Loucy (cell line): Measurements from ENCODE around the gene CD79B.

Source experiments
- CTCF ChIP-seq: fragments of 200-600 bp; sonication (generic); conservative IDR thresholded peaks from 2 replicates; pipeline ENCODE4 v1.5.1; 2014; ENCODE audit warnings: mild to moderate bottlenecking, antibody characterized with exemption, low read length
- EZH2phosphoT487 ChIP-seq: fragments of 200-600 bp; IDR thresholded peaks from 2 replicates; pipeline ENCODE4 v1.6.1; 2018; ENCODE audit warnings: antibody characterized with exemption, mild to moderate bottlenecking, moderate library complexity, borderline replicate concordance

GRCh38 chr17:63939884-63940283 is 7.8 kb upstream of the CD79B start:
- no peak for TF ChIP-seq EZH2phosphoT487
- TF ChIP-seq CTCF: no peak
